K562 (cell line): Measurements from ENCODE around the gene NUP50. TPM values are rescaled to one million over a fixed set of nuclear protein-coding genes. Genes with fewer than 3 reads are reported as not detected.

ENCODE experiments used
- ATAC-seq: fragments of 200-7000 bp; cut with Tn5 transposase; 3 replicates; pipeline ENCODE4 v1.9.1; 2020; ENCODE audit warnings: moderate library complexity
- BruUV-seq: library from RNA; stranded (reverse); fragments of 400-500 nt; replicated peaks from 2 replicates; lab custom pipeline; 2021; lab: Mats Ljungman, UMichigan
- CTCF ChIA-PET: fragments of 300-600 bp; formaldehyde crosslinking; extraction: SDS; loops from one replicate; lab custom pipeline; 2021; ENCODE audit warnings: low intra/inter-chr PET ratio; lab: Yijun Ruan, JAX
- POLR2A ChIA-PET: fragments of 300-600, 350-650 bp; sonication (Branson Sonifier 250); formaldehyde crosslinking; extraction: SDS; loops from one replicate; lab custom pipeline; 2021; ENCODE audit warnings: antibody characterized with exemption, inconsistent platforms; lab: Yijun Ruan, JAX
- DNase-seq, 4 experiments: peaks; one replicate each; pipeline versions ENCODE4 v3.0.0 to v3.0.0-alpha.2; 2011 to 2018; ENCODE audit warnings: low spot score in 3 of 4, mixed read lengths in 3 of 4; ENCODE audit errors: extremely low read depth in 1 of 4
- FAIRE-seq: peaks from 2 replicates; lab custom pipeline; 2011; peaks lifted over from hg19 to GRCh38; lab: Jason Lieb, UNC
- H2AFZ ChIP-seq: 2 replicates; pipeline ENCODE4 v1.6.0; 2011; ENCODE audit warnings: low read depth, low read length, control low read depth, inconsistent platforms
- H3K27ac ChIP-seq: fragments of 200-600 bp; 3 replicates; pipeline ENCODE4 v1.8.0; 2011; ENCODE audit warnings: low read depth, mild to moderate bottlenecking, control low read depth, inconsistent platforms, low read length, moderate library complexity, mixed read lengths; ENCODE audit errors: extremely low read depth
- H3K27me3 ChIP-seq, 2 experiments: fragments of 300-600 bp in 1 of 2; 2 replicates in 1 of 2; 3 replicates in 1 of 2; pipeline versions ENCODE4 v1.6.0 to v1.8.0; 2011; ENCODE audit warnings: inconsistent platforms in 2 of 2, low read length in 2 of 2, mild to moderate bottlenecking in 1 of 2, mixed read lengths in 1 of 2, moderate library complexity in 1 of 2; ENCODE audit not compliant: control insufficient read depth in 2 of 2, insufficient read depth in 2 of 2
- H3K36me3 ChIP-seq: fragments of 300-600 bp; 3 replicates; pipeline ENCODE4 v1.8.0; 2011; ENCODE audit warnings: mild to moderate bottlenecking, low read length, inconsistent platforms; ENCODE audit not compliant: control insufficient read depth, insufficient read depth
- H3K4me1 ChIP-seq, 2 experiments: fragments of 200-600 bp in 1 of 2; replicated peaks in 1 of 2; 2 replicates in 1 of 2; 3 replicates in 1 of 2; pipeline versions ENCODE4 v1.5.1 to v1.8.0; 2011; ENCODE audit warnings: inconsistent platforms in 2 of 2, low read length in 2 of 2, mild to moderate bottlenecking in 1 of 2, mixed read lengths in 1 of 2, moderate library complexity in 1 of 2; ENCODE audit not compliant: control insufficient read depth in 2 of 2, insufficient read depth in 2 of 2
- H3K4me2 ChIP-seq: 2 replicates; pipeline ENCODE4 v1.6.1; 2011; ENCODE audit warnings: low read length, control low read depth, inconsistent platforms, mixed read lengths; ENCODE audit not compliant: insufficient read depth
- H3K4me3 ChIP-seq: fragments of 200-600 bp; sonication (generic), shearing (Covaris generic); 2 replicates; pipeline ENCODE4 v1.5.1; 2016; ENCODE audit warnings: control low read depth, inconsistent platforms
- H3K79me2 ChIP-seq: fragments of 200-600 bp; 3 replicates; pipeline ENCODE4 v1.8.0; 2011; ENCODE audit warnings: low read length, inconsistent platforms; ENCODE audit not compliant: control insufficient read depth, insufficient read depth
- H3K9ac ChIP-seq, 2 experiments: 2 replicates each; pipeline versions ENCODE4 v1.6.0 to v1.6.1; 2011; ENCODE audit warnings: low read depth in 2 of 2, low read length in 2 of 2, control low read depth in 1 of 2, inconsistent platforms in 1 of 2, mild to moderate bottlenecking in 1 of 2, mixed read lengths in 1 of 2; ENCODE audit not compliant: insufficient read depth in 1 of 2
- H3K9me1 ChIP-seq: one replicate; pipeline ENCODE4 v1.6.0; 2011; ENCODE audit warnings: inconsistent platforms, mild to moderate bottlenecking, low read length, moderate library complexity; ENCODE audit not compliant: control insufficient read depth, insufficient read depth
- H3K9me3 ChIP-seq: replicated peaks from 2 replicates; pipeline ENCODE4 v1.5.1; 2011; ENCODE audit warnings: low read depth, low read length, inconsistent platforms; ENCODE audit not compliant: control insufficient read depth, insufficient read depth
- H4K20me1 ChIP-seq: replicated peaks from 2 replicates; pipeline ENCODE4 v1.6.1; 2011; ENCODE audit warnings: low read length, inconsistent platforms, mixed read lengths; ENCODE audit not compliant: control insufficient read depth, insufficient read depth
- ARID3A ChIP-seq: IDR thresholded peaks from 2 replicates; pipeline ENCODE4 v1.6.1; 2012; ENCODE audit warnings: low read depth, low read length, improper control_type of control experiment, borderline replicate concordance
- CBX5 ChIP-seq: IDR thresholded peaks from 2 replicates; pipeline ENCODE4 v1.6.1; 2014; ENCODE audit warnings: low read depth, borderline replicate concordance
- FOXK1 ChIP-seq: sonication (generic); formaldehyde crosslinking; IDR thresholded peaks from 2 replicates; pipeline ENCODE4 v1.8.0; 2022; ENCODE audit warnings: missing genetic modification reagents, mild to moderate bottlenecking, borderline replicate concordance
- HNRNPLL ChIP-seq: fragments of 200-400 bp; formaldehyde crosslinking; IDR thresholded peaks from 2 replicates; pipeline ENCODE4 v1.6.1; 2017; ENCODE audit warnings: low read length, low read depth, mild to moderate bottlenecking; ENCODE audit not compliant: poor library complexity, severe bottlenecking
- KAT8 ChIP-seq: fragments of 450-650 bp; IDR thresholded peaks from 2 replicates; pipeline ENCODE4 v1.6.1; 2016; ENCODE audit warnings: low read depth, mild to moderate bottlenecking
- KDM4B ChIP-seq, 2 experiments: fragments of 450-650 bp in 1 of 2; sonication (generic) in 1 of 2; IDR thresholded peaks; 2 replicates each; pipeline ENCODE4 v1.6.1; 2016 to 2017; ENCODE audit warnings: borderline replicate concordance in 2 of 2, antibody characterized with exemption in 1 of 2, low read depth in 1 of 2, mild to moderate bottlenecking in 1 of 2
- NONO ChIP-seq, 2 experiments: fragments of 200-400 bp in 1 of 2; fragments of 450-650 bp in 1 of 2; formaldehyde crosslinking in 1 of 2; IDR thresholded peaks; 2 replicates each; pipeline ENCODE4 v1.6.1; 2017; ENCODE audit warnings: low read depth in 2 of 2, mild to moderate bottlenecking in 2 of 2, moderate library complexity in 2 of 2, low read length in 1 of 2
- RBM25 ChIP-seq: fragments of 200-400 bp; formaldehyde crosslinking; IDR thresholded peaks from 2 replicates; pipeline ENCODE4 v1.6.1; 2018; ENCODE audit warnings: low read length, low read depth, moderate library complexity; ENCODE audit not compliant: severe bottlenecking
- RBM39 ChIP-seq: fragments of 200-400 bp; formaldehyde crosslinking; optimal IDR thresholded peaks from 2 replicates; pipeline ENCODE3; 2018; ENCODE audit warnings: low read depth, low read length
- SMC3 ChIP-seq: conservative IDR thresholded peaks from 2 replicates; pipeline ENCODE4 v1.6.1; 2011; ENCODE audit warnings: low read depth, low read length, improper control_type of control experiment; ENCODE audit not compliant: insufficient read depth
- TRIM28 ChIP-seq: fragments of 450-650 bp; IDR thresholded peaks from 2 replicates; pipeline ENCODE4 v1.6.1; 2017
- ZNF134 ChIP-seq: fragments of 250-450 bp; sonication (Bioruptor Pico); conservative IDR thresholded peaks from 2 replicates; pipeline ENCODE4 v1.4.0; 2020
- ZNF197 ChIP-seq: fragments of 200-800 bp; sonication (Bioruptor generic); IDR thresholded peaks from 2 replicates; pipeline ENCODE4 v1.6.1; 2016; ENCODE audit warnings: low read depth, missing genetic modification characterization, missing compliant biosample characterization
- ZNF354B ChIP-seq: fragments of 250-450 bp; sonication (Bioruptor Pico); IDR thresholded peaks from 2 replicates; pipeline ENCODE4 v1.4.0; 2020
- WGBS: fragments of 100-300 bp; shearing (Covaris generic); methylation state at CpG from one replicate; pipeline ENCODE4 v1.1.6; 2016; ENCODE audit warnings: low coverage, mixed read lengths; ENCODE audit not compliant: insufficient coverage; ENCODE audit errors: missing lambda C conversion rate; 5-methylcytosine and 5-hydroxymethylcytosine counted together
- in situ Hi-C: fragments of 300-500 bp; cut with MboI; formaldehyde crosslinking; loops from 4 replicates; pipeline ENCODE4 v1.15.0; 2018; ENCODE audit warnings: inconsistent platforms, mixed read lengths
- intact Hi-C: fragments of 100-400 bp; cut with micrococcal nuclease; formaldehyde crosslinking; loops from 2 replicates; pipeline ENCODE4 v1.14.2; 2022
- polyA plus RNA-seq, 8 experiments: library from polyadenylated mRNA; depleted of rRNA in 4 of 8; stranded (reverse) in 5 of 8; unstranded in 3 of 8; fragments of >200 nt; fragmentation: Nextera tagmentation in 2 of 8; fragmentation: Illumina TruSeq in 1 of 8; extraction: Ambion mirVana in 2 of 8; extraction: Trizol in 1 of 8; gene quantifications; 2 replicates each; pipeline versions ENCODE4 v1.2.1 to v1.2.3, GENCODE V29; 2011 to 2014; ENCODE audit warnings: inconsistent platforms in 1 of 8, missing spikeins in 1 of 8
- total RNA-seq, 7 experiments: library from RNA; depleted of rRNA in 6 of 7; stranded (reverse); fragments of >200 nt in 6 of 7; fragmentation: Illumina TruSeq in 2 of 7; extraction: Trizol in 2 of 7; gene quantifications; 2 replicates each; pipeline versions ENCODE4 v1.2.1 to v1.2.3, GENCODE V29; 2011 to 2021; ENCODE audit warnings: low replicate concordance in 1 of 7

The NUP50 gene
- total and polyA plus RNA-seq, 9 of the 15 experiments (the other 6 are each of a cell fraction or from before 2014, with no cell fraction given), result 23.8 to 83.7 (median 55.3) TPM

GRCh38 chr22:45129703-45130524 lies 33.8 kb upstream of the NUP50 start:
- Histone ChIP-seq H3K4me2 (no peak overlapping the region), H3K9me1 (no peaks in the 10 kb centered on the region), H3K4me1 (no peaks in the 10 kb centered on the region), H3K9me3 (peaks cover 6% of the 10 kb centered on the region; the same call in 1 of the 2 replicates), H3K9ac (no peak overlapping the region), H4K20me1 (no peaks in the 10 kb centered on the region), H3K4me3 (no peak overlapping the region), H2AFZ (no peak overlapping the region), H3K27me3 (peaks cover 8 to 13% of the 10 kb centered on the region in 2 experiments)
- WGBS, result 2% methylated on average over 13 of the region's 14 CpGs
- ChIA-PET CTCF (no interaction called here), POLR2A (interaction anchor here (1.1 kb wide), 1 partner anchor 11 kb away, joined by 3 read pairs; no protein-coding TSS in a partner anchor)
- no peak for DNase-seq
- ATAC-seq, result no peak
- TF ChIP-seq FOXK1 (CRISPR knock-in tag) (no peak), RBM39 (no peak), RBM25 (no peak)
- TF ChIP-seq, all 486 proteins: peak for 0
- Histone ChIP-seq H3K27ac (no peak overlapping the region), H3K36me3 (peaks cover 3% of the 10 kb centered on the region; the same call in 1 of the 3 replicates), H3K79me2 (no peaks in the 10 kb centered on the region)
- intact Hi-C loops (no loop called here), in situ Hi-C loops (no loop called here)
- no peak for FAIRE-seq
- no TSS peak for BruUV-seq

GRCh38 chr22:45130891-45131290 lies 32.8 kb upstream of the NUP50 start:
- CTCF ChIA-PET, result no interaction called here
- intact Hi-C loops (no loop called here), in situ Hi-C loops (no loop called here)
- DNase-seq (no peak), ATAC-seq (no peak), FAIRE-seq (no peak)
- Histone ChIP-seq H3K27me3 (peaks cover 7 to 8% of the 10 kb centered on the region in 2 experiments; a peak in 4 of 5 replicates), H3K36me3 (peaks cover 3% of the 10 kb centered on the region; the same call in 1 of the 3 replicates), H3K9me3 (peaks cover 6% of the 10 kb centered on the region; the same call in 1 of the 2 replicates), H3K4me3 (no peak overlapping the region), H4K20me1 (no peaks in the 10 kb centered on the region), H3K9ac (no peak overlapping the region), H3K79me2 (no peaks in the 10 kb centered on the region), H3K27ac (no peak overlapping the region), H3K4me1 (no peaks in the 10 kb centered on the region), H3K9me1 (no peaks in the 10 kb centered on the region), H3K4me2 (no peak overlapping the region), H2AFZ (no peak overlapping the region)
- BruUV-seq, result no TSS peak
- WGBS, result 5% methylated on average over 3 of the region's 8 CpGs
- POLR2A ChIA-PET, result no interaction called here
- TF ChIP-seq KDM4B (IDR thresholded peaks at IDR 0.05; ENCODE audit: borderline replicate concordance in 2 of 2, low read depth in 1 of 2) (no peak), TRIM28 (no peak), ZNF197 (no peak), HNRNPLL (no peak), NONO (IDR thresholded peaks at IDR 0.05; ENCODE audit: low read depth in 2 of 2, low read length in 1 of 2) (no peak), SMC3 (no peak), ZNF354B (CRISPR knock-in tag) (no peak), ARID3A (no peak), KAT8 (no peak), ZNF134 (no peak), CBX5 (no peak)
